Left cardiac atrium (tissue), 4 donors: ENCODE measurements around the gene ST8SIA5. TPM values are rescaled to one million over a fixed set of nuclear protein-coding genes. Genes with fewer than 3 reads are reported as not detected.

Experiments
- ATAC-seq, 2 donors: fragments of 200-7000 bp; cut with Tn5 transposase; one replicate each; pipeline ENCODE4 v1.9.1; 2020; ENCODE audit warnings: mild to moderate bottlenecking in 2 of 2, moderate library complexity in 2 of 2
- DNase-seq: peaks from one replicate; pipeline ENCODE4 v3.0.0-alpha.2; 2020
- intact Hi-C, 2 donors: fragments of 100-400 bp; cut with DNase I; formaldehyde crosslinking; loops; one replicate each; pipeline versions ENCODE4 v1.14.1 to v1.15.1; 2022 to 2023
- total RNA-seq, 2 donors: library from RNA; stranded (reverse); fragmentation: NEBNext Ultra II Directional; extraction: Animal tissue kit (Norgen Biotek cat#: 25700); gene quantifications; one replicate each; pipeline ENCODE4 v1.2.1, GENCODE V29; 2021
- donor health status: DM: no; HTN: yes; CAD: no.
- donor health status: DM: no; HTN: yes; CAD: no; lungs with severe emphysema.
- donor health status: DM: yes; HTN: yes; CAD: no.
- donor health status: Dilated cardiomyopathy.

Gene ST8SIA5
- total RNA-seq, 2 donors from 2014 or later: 2.5 to 5.2 TPM

- intact Hi-C loops: no loop called here
- DNase-seq: no peak
- ATAC-seq: no peak
Measured at GRCh38 chr18:46751882-46752281, 5.0 kb downstream of the ST8SIA5 start.

- DNase-seq (no peak), ATAC-seq (no peak)
- intact Hi-C loops: no loop called here
Measured at GRCh38 chr18:46750626-46751025, 6.2 kb downstream of the ST8SIA5 start.

- DNase-seq: no peak
- intact Hi-C loops: no loop called here
- no peak for ATAC-seq
Measured at GRCh38 chr18:46748466-46748865, 8.4 kb downstream of the ST8SIA5 start.

DNA sequence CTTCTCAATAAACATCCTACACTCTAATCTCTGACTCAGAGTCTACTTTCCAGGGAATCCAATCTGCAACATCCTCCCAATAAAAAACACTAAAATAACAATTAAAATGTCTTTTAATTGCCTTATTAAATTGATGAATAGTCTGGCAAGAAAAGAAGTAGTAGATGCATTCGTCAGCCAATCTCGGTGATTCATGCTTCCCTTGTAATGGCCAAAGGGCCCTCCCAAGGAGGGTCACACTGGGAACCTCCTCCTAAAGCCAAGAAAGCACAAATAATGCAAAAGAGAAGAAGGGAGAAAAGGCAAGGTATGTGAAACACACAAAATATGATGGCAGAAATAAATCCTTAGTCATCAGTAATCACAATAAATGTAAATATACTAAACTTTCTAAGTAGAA is 16.8 kb downstream of the ST8SIA5 start:
- ATAC-seq: no peak
- DNase-seq: no peak
- intact Hi-C loops: no loop called here

DNA sequence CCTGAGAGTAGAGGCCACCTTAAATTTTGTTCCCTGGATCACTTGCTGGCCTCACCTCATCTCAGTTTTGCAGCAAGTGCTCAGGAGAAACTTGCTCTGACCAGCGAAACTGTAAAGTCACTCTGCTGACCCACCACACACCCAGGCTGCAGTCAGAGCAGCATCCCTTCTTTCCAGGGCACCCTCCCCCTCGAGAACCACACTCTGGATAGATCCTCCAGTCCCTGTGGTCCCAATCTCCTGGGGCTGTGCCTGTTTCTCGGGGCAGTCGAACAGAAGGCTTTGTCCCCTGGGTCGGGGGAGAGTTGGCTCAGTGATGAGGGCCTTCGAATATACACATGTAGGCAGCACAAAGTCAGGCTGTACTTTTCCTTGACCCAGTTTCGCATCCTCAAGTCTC is 18.4 kb downstream of the ST8SIA5 start:
- DNase-seq (no peak), ATAC-seq (no peak)
- intact Hi-C loops: no loop called here

DNA sequence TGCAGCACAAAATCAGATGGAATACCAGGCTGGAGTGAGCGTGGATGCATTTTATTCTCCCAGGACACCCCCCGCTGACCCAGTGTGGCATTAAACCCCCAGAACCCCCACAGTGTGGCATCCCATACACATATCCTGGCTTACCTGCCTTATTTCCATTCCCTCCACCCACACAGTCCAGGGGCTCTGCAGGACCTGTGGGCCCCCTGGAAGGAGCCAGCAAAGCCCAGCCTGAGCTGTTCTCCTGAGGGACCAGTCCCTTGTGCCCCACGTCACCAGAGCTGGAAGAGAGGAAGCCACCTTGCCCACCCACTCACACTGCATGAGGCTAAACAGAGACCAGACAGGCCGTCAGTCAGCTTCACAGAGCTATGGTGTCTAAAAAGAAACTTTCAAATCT is 20.1 kb downstream of the ST8SIA5 start:
- intact Hi-C loops: no loop called here
- DNase-seq: no peak
- ATAC-seq: no peak

DNA sequence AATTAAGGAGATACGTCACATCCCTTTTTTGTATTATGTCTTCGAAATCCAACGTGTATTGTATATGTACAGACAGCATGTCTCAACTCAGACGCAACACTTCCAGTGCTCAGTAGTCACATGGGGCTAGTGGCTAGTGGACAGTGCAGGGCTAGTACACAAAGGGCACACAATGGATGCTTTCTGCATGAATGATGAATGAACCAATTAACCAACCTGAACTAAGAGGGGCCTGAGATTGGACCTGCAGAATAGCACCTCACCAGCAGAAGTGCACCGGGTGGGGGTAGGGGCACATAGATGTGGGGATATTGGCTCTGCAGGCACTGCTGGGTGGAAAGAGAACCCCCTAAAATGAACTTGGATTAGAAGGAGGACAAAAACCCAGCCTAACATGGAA is 20.7 kb downstream of the ST8SIA5 start:
- ATAC-seq (no peak), DNase-seq (no peak)
- intact Hi-C loops: no loop called here

- ATAC-seq (no peak), DNase-seq (no peak)
- intact Hi-C loops: no loop called here
Measured at GRCh38 chr18:46734981-46735380, 21.9 kb downstream of the ST8SIA5 start.

DNA sequence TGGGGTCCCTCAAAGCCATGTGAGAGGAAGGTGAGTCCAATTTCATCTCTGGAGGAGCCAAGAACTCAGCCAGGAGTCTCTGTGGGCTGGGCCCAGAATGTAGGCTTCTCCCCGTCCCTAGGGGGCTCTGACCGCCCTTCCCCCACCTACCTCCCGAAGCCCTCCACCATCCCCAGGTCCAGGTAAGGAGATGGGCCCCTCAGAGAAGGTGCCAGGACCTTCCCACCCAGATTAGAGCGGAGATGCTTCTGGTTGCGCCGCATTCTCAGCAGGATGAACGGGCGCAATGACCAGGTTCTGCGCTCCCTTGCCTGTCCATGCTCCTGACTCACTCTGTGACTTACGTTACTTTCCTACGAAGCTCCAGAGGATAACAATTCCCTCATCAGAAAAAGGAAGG is 23.0 kb downstream of the ST8SIA5 start:
- DNase-seq (no peak), ATAC-seq (no peak)
- intact Hi-C loops: no loop called here

- intact Hi-C loops: no loop called here
- ATAC-seq: no peak
- no peak for DNase-seq
Measured at GRCh38 chr18:46732801-46733200, 24.1 kb downstream of the ST8SIA5 start.

- intact Hi-C loops: no loop called here
- DNase-seq (no peak), ATAC-seq (no peak)
Measured at GRCh38 chr18:46732201-46732600, 24.7 kb downstream of the ST8SIA5 start.

GRCh38 chr18:46731316-46731715 is 25.5 kb downstream of the ST8SIA5 start:
- intact Hi-C loops: no loop called here
- no peak for DNase-seq
- ATAC-seq: no peak

DNA sequence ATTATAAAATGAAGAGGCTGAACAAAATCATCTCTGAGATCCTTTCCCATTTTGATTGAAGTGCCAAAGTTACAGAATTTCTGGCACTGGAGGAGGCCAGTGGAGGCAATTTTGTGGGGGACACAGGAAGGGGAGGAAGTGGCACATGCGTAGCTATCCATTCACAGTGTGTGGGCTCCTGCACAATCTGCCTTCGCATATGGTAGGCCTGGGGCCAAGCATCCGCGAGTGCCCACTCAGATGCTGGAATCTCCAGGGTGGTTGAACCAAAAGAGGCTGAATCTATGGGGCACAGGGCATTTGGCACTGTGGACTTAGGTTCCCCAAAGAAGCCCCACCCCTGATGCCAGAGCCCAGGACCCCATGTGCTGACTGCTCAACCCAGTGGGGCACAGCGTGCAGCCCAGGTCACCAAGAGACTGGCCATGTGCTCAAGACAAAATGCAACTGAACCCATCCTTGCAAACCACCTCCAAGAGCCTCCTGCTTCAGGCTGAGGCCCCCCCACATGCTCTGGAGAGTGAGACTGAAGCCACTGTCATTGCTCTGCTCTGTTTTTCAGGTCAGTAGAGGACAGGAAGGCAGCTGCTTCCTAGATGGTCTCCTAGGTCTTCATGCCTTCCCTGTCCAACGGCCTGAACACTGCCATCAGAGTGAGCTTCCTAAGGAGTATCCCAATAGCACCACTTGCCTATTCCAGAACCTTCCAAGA is 28.5 kb downstream of the ST8SIA5 start:
- ATAC-seq (no peak), DNase-seq (no peak)
- intact Hi-C loops: no loop called here

- DNase-seq (no peak), ATAC-seq (no peak)
- intact Hi-C loops: no loop called here
Measured at GRCh38 chr18:46727177-46727576, 29.7 kb downstream of the ST8SIA5 start.

- DNase-seq (no peak), ATAC-seq (no peak)
- intact Hi-C loops: no loop called here
Measured at GRCh38 chr18:46725310-46725709, 31.5 kb downstream of the ST8SIA5 start.

DNA sequence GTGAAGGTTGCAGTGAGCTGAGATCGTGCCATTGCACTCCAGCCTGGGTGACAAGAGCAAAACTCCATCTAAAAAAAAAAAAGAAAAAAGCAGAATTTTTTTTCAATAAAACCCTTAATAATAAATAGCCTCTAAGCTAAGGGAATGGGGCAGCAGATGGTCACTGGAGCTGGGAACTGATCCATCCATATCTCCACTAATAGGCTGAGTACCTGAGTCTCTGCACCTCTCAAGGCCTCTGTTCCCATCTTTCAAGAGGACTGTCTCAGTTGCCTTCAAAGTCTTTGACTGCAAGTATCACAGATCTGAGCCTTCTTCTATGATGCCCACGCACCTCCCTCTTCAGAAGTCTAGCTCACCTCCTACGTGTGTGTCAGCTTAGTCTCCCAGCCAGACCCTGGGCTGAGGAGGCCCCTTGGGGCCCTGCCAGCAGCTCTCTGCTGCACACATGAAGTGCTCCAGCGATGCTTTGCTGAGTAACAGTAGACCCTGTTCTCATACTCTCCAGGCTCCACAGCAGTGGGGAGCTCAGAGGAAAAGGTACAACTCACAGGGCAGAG is 32.9 kb downstream of the ST8SIA5 start:
- intact Hi-C loops: no loop called here
- no peak for ATAC-seq
- no peak for DNase-seq

DNA sequence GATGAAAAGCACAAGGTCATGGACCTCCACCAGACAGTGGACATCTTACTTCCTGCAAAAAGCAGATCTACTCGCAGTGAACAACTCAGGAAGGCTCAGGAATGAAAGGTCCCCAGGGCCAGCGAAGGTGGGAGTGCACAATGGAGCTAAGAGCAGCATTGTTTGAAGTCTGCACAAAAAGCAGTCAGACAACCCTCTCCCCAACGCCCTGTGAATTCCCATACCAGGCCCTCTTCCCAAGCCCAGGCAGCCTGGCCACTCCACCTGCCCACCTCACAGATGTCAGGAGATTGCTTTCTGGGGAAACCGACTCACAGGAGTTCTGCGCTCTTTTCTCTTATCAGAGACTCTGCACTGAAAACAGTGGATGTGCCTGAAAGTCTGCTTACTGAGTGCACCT is 34.8 kb downstream of the ST8SIA5 start:
- DNase-seq (no peak), ATAC-seq (no peak)

DNA sequence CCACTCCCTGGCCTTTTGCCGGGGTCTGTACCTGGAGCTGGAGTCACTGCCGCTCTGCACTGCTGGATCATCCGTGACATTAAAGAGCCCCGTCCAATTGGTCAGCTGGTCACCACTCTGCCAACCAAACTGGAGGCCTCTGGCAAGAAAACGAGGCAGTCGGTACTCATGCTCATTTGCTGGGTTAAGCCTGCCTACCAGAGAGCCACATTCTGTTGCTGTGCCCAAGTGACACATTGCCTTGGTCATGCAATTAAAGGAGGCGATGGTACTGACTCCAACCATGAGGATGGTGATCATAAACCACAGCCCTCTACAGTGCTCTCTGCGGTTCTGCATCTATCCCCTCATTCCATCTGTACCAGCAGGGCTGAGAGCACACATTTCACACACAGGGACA is 35.5 kb downstream of the ST8SIA5 start:
- intact Hi-C loops: no loop called here
- ATAC-seq (no peak), DNase-seq (no peak)

More for the DNA sequence above, 34.8 kb downstream of the ST8SIA5 start:
- intact Hi-C loops: no loop called here

- no peak for ATAC-seq
- intact Hi-C loops: no loop called here
- no peak for DNase-seq
Measured at GRCh38 chr18:46720521-46720920, 36.3 kb downstream of the ST8SIA5 start.

GRCh38 chr18:46720092-46720491 is 36.8 kb downstream of the ST8SIA5 start:
- no peak for DNase-seq
- intact Hi-C loops: no loop called here
- ATAC-seq: no peak

DNA sequence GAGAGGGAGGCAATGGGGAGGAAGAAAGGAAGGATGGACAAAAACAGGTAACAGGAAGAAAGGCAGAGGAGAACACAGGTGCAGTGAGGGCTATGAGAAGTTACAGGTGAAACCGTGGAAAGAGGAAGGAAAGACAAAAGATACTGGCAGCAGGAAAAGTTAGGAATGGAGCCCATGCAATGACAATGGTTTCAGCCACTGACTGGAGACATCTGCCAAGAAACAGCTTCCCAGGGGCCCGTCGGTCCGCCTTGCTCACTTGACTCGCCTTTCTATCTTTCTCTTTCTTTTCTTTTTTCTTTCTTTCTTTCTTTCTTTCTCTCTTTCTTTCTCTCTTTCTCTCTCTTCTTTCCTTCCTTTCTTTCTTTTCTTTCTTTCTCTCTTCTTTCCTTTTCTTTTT is 37.5 kb downstream of the ST8SIA5 start:
- intact Hi-C loops: no loop called here
- ATAC-seq (no peak), DNase-seq (no peak)
